Epithelial cell of esophagus (primary cell): ENCODE measurements around the gene SCARB1.
A peak's percentile ranks its signal among the peaks of the same experiment; 100 is the strongest.

Source experiments
- DNase-seq: peaks from one replicate; pipeline ENCODE4 v3.0.0; 2010; ENCODE audit warnings: low read depth
- H3K4me3 ChIP-seq: 2 replicates; pipeline ENCODE4 v1.5.1; 2011; ENCODE audit warnings: mild to moderate bottlenecking, low read length, control low read depth
- CTCF ChIP-seq: IDR thresholded peaks from 2 replicates; pipeline ENCODE4 v1.5.1; 2011; ENCODE audit warnings: low read depth, mild to moderate bottlenecking, low read length, control low read depth, inconsistent platforms; ENCODE audit not compliant: insufficient read depth; ENCODE audit errors: missing control alignments

Gene SCARB1

GRCh38 chr12:124828264-124829007 is 35.2 kb downstream of the SCARB1 start:
- DNase-seq, result peak; percentile 79
- no peak overlapping the region for H3K4me3 ChIP-seq
- TF ChIP-seq CTCF, result no peak

GRCh38 chr12:124827588-124828184 is 36.0 kb downstream of the SCARB1 start:
- H3K4me3 ChIP-seq, result no peak overlapping the region
- TF ChIP-seq CTCF, result no peak
- no peak for DNase-seq

GRCh38 chr12:124824195-124824594 is 39.5 kb downstream of the SCARB1 start:
- no peak for DNase-seq
- no peak for TF ChIP-seq CTCF
- H3K4me3 ChIP-seq, result no peak overlapping the region

GRCh38 chr12:124823272-124823970 is 40.2 kb downstream of the SCARB1 start:
- TF ChIP-seq CTCF, result no peak

GRCh38 chr12:124822218-124822617 is 41.4 kb downstream of the SCARB1 start:
- H3K4me3 ChIP-seq, result no peak overlapping the region
- TF ChIP-seq CTCF, result no peak
- DNase-seq, result no peak

More at GRCh38 chr12:124823272-124823970, 40.2 kb downstream of the SCARB1 start:
- H3K4me3 ChIP-seq, result no peak overlapping the region
- DNase-seq, result no peak

GRCh38 chr12:124821252-124822200 is 42.1 kb downstream of the SCARB1 start:
- no peak overlapping the region for H3K4me3 ChIP-seq
- no peak for DNase-seq
- no peak for TF ChIP-seq CTCF
